Endothelial cell of umbilical vein (primary cell): ENCODE measurements around the gene OR10A3. TPM values are rescaled to one million over a fixed set of nuclear protein-coding genes. Genes with fewer than 3 reads are reported as not detected.

Experiments used
- BruUV-seq: library from RNA; stranded (reverse); fragments of 400-500 nt; replicated peaks from 2 replicates; lab custom pipeline; 2021; lab: Mats Ljungman, UMichigan
- CTCF ChIA-PET: fragments of 300-600, 350-600 bp; sonication (Branson Sonifier 250); formaldehyde crosslinking; loops from one replicate; lab custom pipeline; 2021; ENCODE audit warnings: antibody characterized with exemption, inconsistent platforms; lab: Charles Lee
- POLR2A ChIA-PET: fragments of 300-600, 350-600 bp; sonication (Branson Sonifier 250); formaldehyde crosslinking; loops from one replicate; lab custom pipeline; 2021; ENCODE audit warnings: antibody characterized with exemption, inconsistent platforms; lab: Charles Lee
- DNase-seq: peaks from one replicate; pipeline ENCODE4 v3.0.0-alpha.2; 2011; ENCODE audit warnings: low read depth, low spot score
- FAIRE-seq: peaks from 2 replicates; lab custom pipeline; 2011; peaks lifted over from hg19 to GRCh38; lab: Jason Lieb, UNC
- H2AFZ ChIP-seq: 2 replicates; pipeline ENCODE4 v1.6.0; 2012; ENCODE audit warnings: low read depth, low read length, control low read depth, inconsistent platforms
- H3K27ac ChIP-seq: 2 replicates; pipeline ENCODE4 v1.5.1; 2011; ENCODE audit warnings: low read depth, mild to moderate bottlenecking, control low read depth, low read length, moderate library complexity; ENCODE audit not compliant: insufficient read depth
- H3K27me3 ChIP-seq, 2 experiments: 2 replicates each; pipeline versions ENCODE4 v1.6.0 to v1.6.1; 2011; ENCODE audit warnings: low read length in 2 of 2, mixed read lengths in 1 of 2; ENCODE audit not compliant: control insufficient read depth in 2 of 2, insufficient read depth in 2 of 2
- H3K36me3 ChIP-seq, 2 experiments: 2 replicates in 1 of 2; 3 replicates in 1 of 2; pipeline ENCODE4 v1.5.1; 2011; ENCODE audit warnings: low read length in 2 of 2, mild to moderate bottlenecking in 1 of 2, moderate library complexity in 1 of 2; ENCODE audit not compliant: control insufficient read depth in 2 of 2, insufficient read depth in 2 of 2; ENCODE audit errors: extremely low read depth in 1 of 2
- H3K4me1 ChIP-seq: 3 replicates; pipeline ENCODE4 v1.5.1; 2011; ENCODE audit warnings: mild to moderate bottlenecking, low read length; ENCODE audit not compliant: control insufficient read depth, insufficient read depth; ENCODE audit errors: extremely low read depth
- H3K4me2 ChIP-seq: 2 replicates; pipeline ENCODE4 v1.6.1; 2011; ENCODE audit warnings: low read length, control low read depth, mixed read lengths; ENCODE audit not compliant: insufficient read depth
- H3K4me3 ChIP-seq, 3 experiments: fragments of 200-600 bp in 1 of 3; sonication (generic), shearing (Covaris generic) in 1 of 3; replicated peaks in 1 of 3; 2 replicates each; pipeline ENCODE4 v1.5.1; 2011 to 2016; ENCODE audit warnings: control low read depth in 3 of 3, low read length in 3 of 3, mild to moderate bottlenecking in 2 of 3, inconsistent platforms in 1 of 3, low read depth in 1 of 3, moderate library complexity in 1 of 3; ENCODE audit not compliant: insufficient read depth in 1 of 3
- H3K79me2 ChIP-seq: 2 replicates; pipeline ENCODE4 v1.6.0; 2012; ENCODE audit warnings: low read length, inconsistent platforms; ENCODE audit not compliant: control insufficient read depth, insufficient read depth
- H3K9ac ChIP-seq: replicated peaks from 2 replicates; pipeline ENCODE3; 2011; ENCODE audit warnings: low read length, control low read depth; ENCODE audit not compliant: insufficient read depth; ENCODE audit errors: extremely low read depth
- H3K9me1 ChIP-seq: replicated peaks from 3 replicates; pipeline ENCODE4 v1.6.0; 2011; ENCODE audit warnings: mild to moderate bottlenecking, low read length; ENCODE audit not compliant: control insufficient read depth, insufficient read depth; ENCODE audit errors: extremely low read depth
- H3K9me3 ChIP-seq: replicated peaks from 2 replicates; pipeline ENCODE4 v1.5.1; 2012; ENCODE audit warnings: low read length, inconsistent platforms; ENCODE audit not compliant: control insufficient read depth, insufficient read depth
- H4K20me1 ChIP-seq: replicated peaks from 2 replicates; pipeline ENCODE3; 2011; ENCODE audit warnings: mild to moderate bottlenecking, low read length; ENCODE audit not compliant: control insufficient read depth, insufficient read depth; ENCODE audit errors: extremely low read depth
- CTCF ChIP-seq, 2 donors: IDR thresholded peaks; 1 replicate in 1 of 2; 2 replicates in 1 of 2; pipeline ENCODE4 v1.5.1; 2011; ENCODE audit warnings: low read length in 2 of 2, mild to moderate bottlenecking in 2 of 2, moderate library complexity in 2 of 2, control low read depth in 1 of 2, inconsistent platforms in 1 of 2, low read depth in 1 of 2; ENCODE audit not compliant: insufficient read depth in 1 of 2; ENCODE audit errors: extremely low read depth in 1 of 2
- MAX ChIP-seq: IDR thresholded peaks from 2 replicates; pipeline ENCODE4 v1.6.1; 2011; ENCODE audit not compliant: insufficient read depth, insufficient read length
- MYC ChIP-seq: IDR thresholded peaks from one replicate; pipeline ENCODE4 v1.6.1; 2011; ENCODE audit warnings: mild to moderate bottlenecking, low read depth, low read length
- dilution Hi-C: fragments of 300-500 bp; cut with MboI; formaldehyde crosslinking; loops from one replicate; pipeline ENCODE4 v1.15.0; 2019; ENCODE audit warnings: low sequenced_read_pairs; ENCODE audit not compliant: extremely low pct_ligation_motif_present
- intact Hi-C: fragments of 100-400 bp; cut with micrococcal nuclease; formaldehyde crosslinking; loops from one replicate; pipeline ENCODE4 v1.10.0; 2022
- polyA plus RNA-seq, 4 experiments: library from polyadenylated mRNA; depleted of rRNA in 3 of 4; stranded (reverse) in 3 of 4; unstranded in 1 of 4; fragments of >200 nt; gene quantifications; 2 replicates each; pipeline versions ENCODE4 v1.2.1 to v1.2.3, GENCODE V29; 2011 to 2012; ENCODE audit warnings: missing spikeins in 1 of 4
- total RNA-seq: library from RNA; stranded (reverse); gene quantifications from 2 replicates; pipeline ENCODE4 v1.2.3, GENCODE V29; 2021

Gene OR10A3
- total and polyA plus RNA-seq, 2 donors (not counting 3 experiments of a cell fraction or from before 2014, with no cell fraction given): not detected

DNA sequence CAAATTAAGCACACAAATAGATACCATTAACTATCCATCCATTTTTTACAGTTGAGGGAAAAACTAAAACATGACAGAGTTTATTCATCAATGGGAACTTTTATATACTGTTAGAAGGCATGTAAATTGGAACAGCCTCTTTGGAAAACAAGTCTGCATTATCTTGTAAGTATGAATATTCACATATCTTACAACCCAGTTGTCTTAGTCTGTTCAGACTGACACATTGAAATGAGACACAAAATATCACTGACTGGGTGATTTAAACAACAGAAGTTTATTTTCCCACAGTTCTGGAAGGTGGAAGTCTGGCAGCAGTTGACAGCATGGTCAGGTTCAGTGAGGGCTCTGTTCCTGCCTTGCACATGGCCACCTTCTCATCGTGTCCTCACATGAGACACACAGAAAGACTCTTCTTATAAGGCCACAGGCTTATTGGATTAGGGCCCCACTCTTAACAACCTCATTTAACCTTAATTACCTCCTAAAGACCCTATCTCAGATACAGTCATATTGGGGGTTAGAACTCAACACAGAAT, 40.2 kb upstream of the OR10A3 start:
- Histone ChIP-seq H3K4me3 (no peak overlapping the region), H3K9me1 (no peaks in the 10 kb centered on the region), H3K9ac (no peak overlapping the region), H3K27me3 (no peaks in the 10 kb centered on the region), H3K4me1 (peaks cover 36% of the 10 kb centered on the region), H4K20me1 (no peaks in the 10 kb centered on the region), H3K4me2 (no peak overlapping the region), H3K9me3 (no peaks in the 10 kb centered on the region), H3K27ac (no peak overlapping the region), H2AFZ (no peak overlapping the region), H3K79me2 (no peaks in the 10 kb centered on the region), H3K36me3 (no peaks in the 10 kb centered on the region)
- intact Hi-C loops (no loop called here), dilution Hi-C loops (no loop called here)
- POLR2A ChIA-PET: no interaction called here
- DNase-seq (no peak), FAIRE-seq (no peak)
- TF ChIP-seq MAX: no peak
- no peak for TF ChIP-seq CTCF (IDR thresholded peaks at IDR 0.05; ENCODE audit: extremely low read depth in 1 of 2, insufficient read depth in 1 of 2, low read depth in 1 of 2, low read length in 2 of 2)
- no peak for TF ChIP-seq MYC
- no TSS peak for BruUV-seq
- CTCF ChIA-PET: interaction anchor here (6.2 kb wide), 1 partner anchor 78 kb away, joined by 109 read pairs; no protein-coding TSS in a partner anchor
